SK-MEL-5 (cell line): ENCODE measurements around the gene GLS. TPM values are rescaled to one million over a fixed set of nuclear protein-coding genes. Genes with fewer than 3 reads are reported as not detected.
"Not testable (repeated sequence)": the region's sequence is repeated elsewhere in the genome, so short reads cannot be mapped to it uniquely, and the experiment has no call there.

ENCODE experiments used
- DNase-seq: peaks from one replicate; pipeline ENCODE4 v3.0.0-alpha.2; 2016; ENCODE audit warnings: low read depth, low spot score
- in situ Hi-C: cut with HindIII; loops from 2 replicates; pipeline ENCODE4 v1.10.0; 2016; ENCODE audit warnings: low sequenced_read_pairs, high pct_unique_total_duplicates, low pct_unique_long_range_greater_than_20kb
- total RNA-seq: library from RNA; depleted of rRNA; stranded (reverse); fragments of >200 nt; shearing (Covaris generic); gene quantifications from 2 replicates; pipeline ENCODE4 v1.2.3, GENCODE V29; 2014

Gene GLS
- total RNA-seq, 1 experiment from 2014 or later: 117 TPM

- DNase-seq: no peak
- in situ Hi-C loops: no loop called here
These were observed 3.2 kb upstream of the GLS start for GRCh38 chr2:190877436-190877835.

- DNase-seq: no peak
- in situ Hi-C loops: no loop called here
These were observed 895 bp upstream of the GLS start for GRCh38 chr2:190879474-190880377.

GRCh38 chr2:190881084-190881597 lies 520 bp downstream of the GLS start:
- in situ Hi-C loops: no loop called here
- DNase-seq: no peak

- in situ Hi-C loops: no loop called here
These were observed 1.2 kb downstream of the GLS start for GRCh38 chr2:190881598-190882410.

GRCh38 chr2:190882411-190882766 lies 1.8 kb downstream of the GLS start:
- no peak for DNase-seq
- in situ Hi-C loops: no loop called here

More at GRCh38 chr2:190881598-190882410, 1.2 kb downstream of the GLS start:
- peak; percentile 83 for DNase-seq

GRCh38 chr2:190882856-190883582 lies 2.4 kb downstream of the GLS start:
- in situ Hi-C loops: no loop called here
- DNase-seq: no peak

GRCh38 chr2:190885844-190886243 lies 5.2 kb downstream of the GLS start:
- DNase-seq, in situ Hi-C loops: not testable (repeated sequence)

- in situ Hi-C loops: no loop called here
- no peak for DNase-seq
These were observed 6.5 kb downstream of the GLS start for GRCh38 chr2:190887089-190887488.

- DNase-seq: no peak
- in situ Hi-C loops: no loop called here
These were observed 7.8 kb downstream of the GLS start for GRCh38 chr2:190888449-190888848.

GRCh38 chr2:190889175-190889943 lies 8.7 kb downstream of the GLS start:
- in situ Hi-C loops: no loop called here
- DNase-seq: no peak

GRCh38 chr2:190891372-190891771 lies 10.8 kb downstream of the GLS start:
- in situ Hi-C loops: no loop called here
- DNase-seq: no peak

GRCh38 chr2:190891889-190892288 lies 11.3 kb downstream of the GLS start:
- in situ Hi-C loops: no loop called here
- no peak for DNase-seq

- no peak for DNase-seq
- in situ Hi-C loops: no loop called here
These were observed 12.5 kb downstream of the GLS start for GRCh38 chr2:190893157-190893556.

GRCh38 chr2:190896477-190896876 lies 15.9 kb downstream of the GLS start:
- in situ Hi-C loops: no loop called here

GRCh38 chr2:190903693-190904450 lies 23.3 kb downstream of the GLS start:
- no peak for DNase-seq
- in situ Hi-C loops: no loop called here

More at GRCh38 chr2:190896477-190896876, 15.9 kb downstream of the GLS start:
- DNase-seq: no peak

- DNase-seq: no peak
- in situ Hi-C loops: no loop called here
These were observed 24.1 kb downstream of the GLS start for GRCh38 chr2:190904640-190905261.
